GM12891 (cell line): ENCODE results near the gene ELMOD3.

Experiments used
- PAX5 ChIP-seq: IDR thresholded peaks from 2 replicates; pipeline ENCODE4 v1.6.1; 2011; ENCODE audit warnings: low read length, moderate library complexity, mild to moderate bottlenecking; ENCODE audit not compliant: insufficient read depth, severe bottlenecking
- POLR2A ChIP-seq: IDR thresholded peaks from 2 replicates; pipeline ENCODE4 v1.6.1; 2011; ENCODE audit warnings: low read depth, low read length, control low read depth
- POLR2AphosphoS5 ChIP-seq: IDR thresholded peaks from 2 replicates; pipeline ENCODE4 v1.6.1; 2011; ENCODE audit warnings: low read depth, low read length, control low read depth
- SPI1 ChIP-seq: IDR thresholded peaks from 2 replicates; pipeline ENCODE4 v1.6.1; 2011; ENCODE audit warnings: low read depth, low read length, control low read depth
- TAF1 ChIP-seq: IDR thresholded peaks from 2 replicates; pipeline ENCODE4 v1.6.1; 2011; ENCODE audit warnings: low read depth, low read length, control low read depth

DNA sequence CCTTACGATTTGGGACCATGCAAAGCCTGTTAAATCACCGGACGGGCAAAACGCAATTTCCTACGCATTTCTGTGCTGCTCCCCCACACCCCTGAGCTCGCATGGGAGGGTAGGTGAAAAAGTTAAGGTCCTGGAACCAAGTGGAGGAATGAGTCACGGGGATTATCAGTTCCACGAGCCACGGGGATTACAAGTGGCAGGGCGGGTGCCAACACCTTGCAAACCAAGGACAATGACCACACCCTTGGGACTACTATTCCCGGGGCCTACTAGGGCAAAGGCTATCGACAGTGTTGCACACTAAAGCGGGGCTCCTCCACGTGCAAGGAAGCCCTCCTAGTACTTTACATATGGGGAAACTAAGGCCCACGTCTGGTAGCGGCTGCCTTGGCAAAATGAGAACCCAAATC lies 688 bp upstream of the ELMOD3 start:
- TF ChIP-seq POLR2A (no peak), SPI1 (no peak), TAF1 (no peak), POLR2AphosphoS5 (no peak), PAX5 (no peak)
